ENCODE measurements around the gene TRPM4.

The TRPM4 gene

DNA sequence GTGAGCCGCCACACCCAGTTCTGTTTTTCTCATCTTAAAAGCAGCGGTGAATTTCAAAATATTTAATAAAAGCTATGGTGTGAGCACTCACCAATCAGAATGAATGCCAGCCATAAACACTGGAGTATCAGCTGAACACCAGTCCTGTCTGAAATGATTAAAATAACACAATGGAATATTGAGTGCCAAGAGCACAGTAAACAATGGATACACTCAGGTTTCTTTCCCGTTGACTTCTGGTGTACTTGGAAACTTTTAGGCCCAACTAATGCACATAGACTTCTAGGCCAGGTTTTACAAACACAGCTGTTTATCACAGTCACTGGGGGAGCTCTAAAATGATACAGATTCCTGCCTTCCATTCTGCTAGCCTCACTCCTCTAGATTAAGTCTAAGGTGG, 99.1 kb downstream of the TRPM4 start:
- Histone ChIP-seq H3K9ac (ENCODE audit: low read length) (no peak overlapping the region), H3K79me2 (ENCODE audit: low read length) (no peaks in the 10 kb centered on the region)

More for the DNA sequence above, 99.1 kb downstream of the TRPM4 start:
- Histone ChIP-seq H3K36me3 (replicated peaks; ENCODE audit: insufficient read depth, low read length) (no peaks in the 10 kb centered on the region), H2AFZ (ENCODE audit: low read length) (no peak overlapping the region), H3K4me3 (ENCODE audit: low read length) (no peak overlapping the region), H3K9me2 (replicated peaks; ENCODE audit: insufficient read depth, low read length) (no peaks in the 10 kb centered on the region), H3K27ac (ENCODE audit: low read length) (no peak overlapping the region), H3K27me3 (replicated peaks; ENCODE audit: insufficient read depth, low read length) (peaks cover 66% of the 10 kb centered on the region), H3F3A (ENCODE audit: insufficient read depth, low read length) (no peaks in the 10 kb centered on the region), H3K4me1 (ENCODE audit: low read length) (no peaks in the 10 kb centered on the region), H4K20me1 (ENCODE audit: insufficient read depth, low read length) (no peaks in the 10 kb centered on the region), H3K4me2 (ENCODE audit: low read depth, low read length) (no peak overlapping the region), H3K9me3 (replicated peaks; ENCODE audit: insufficient read depth, low read length) (no peaks in the 10 kb centered on the region)
- no peak for TF ChIP-seq EZH2phosphoT487 (IDR thresholded peaks at IDR 0.05; ENCODE audit: low read length)
- TF ChIP-seq EZH2 (optimal IDR thresholded peaks at IDR 0.05; ENCODE audit: low read depth, low read length), result no peak
- TF ChIP-seq, protein P1, sequence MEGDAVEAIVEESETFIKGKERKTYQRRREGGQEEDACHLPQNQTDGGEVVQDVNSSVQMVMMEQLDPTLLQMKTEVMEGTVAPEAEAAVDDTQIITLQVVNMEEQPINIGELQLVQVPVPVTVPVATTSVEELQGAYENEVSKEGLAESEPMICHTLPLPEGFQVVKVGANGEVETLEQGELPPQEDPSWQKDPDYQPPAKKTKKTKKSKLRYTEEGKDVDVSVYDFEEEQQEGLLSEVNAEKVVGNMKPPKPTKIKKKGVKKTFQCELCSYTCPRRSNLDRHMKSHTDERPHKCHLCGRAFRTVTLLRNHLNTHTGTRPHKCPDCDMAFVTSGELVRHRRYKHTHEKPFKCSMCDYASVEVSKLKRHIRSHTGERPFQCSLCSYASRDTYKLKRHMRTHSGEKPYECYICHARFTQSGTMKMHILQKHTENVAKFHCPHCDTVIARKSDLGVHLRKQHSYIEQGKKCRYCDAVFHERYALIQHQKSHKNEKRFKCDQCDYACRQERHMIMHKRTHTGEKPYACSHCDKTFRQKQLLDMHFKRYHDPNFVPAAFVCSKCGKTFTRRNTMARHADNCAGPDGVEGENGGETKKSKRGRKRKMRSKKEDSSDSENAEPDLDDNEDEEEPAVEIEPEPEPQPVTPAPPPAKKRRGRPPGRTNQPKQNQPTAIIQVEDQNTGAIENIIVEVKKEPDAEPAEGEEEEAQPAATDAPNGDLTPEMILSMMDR (IDR thresholded peaks at IDR 0.05; ENCODE audit: low read length), result no peak
- DNase-seq, result no peak

Data from MM.1S (cell line).